K562 (cell line): Measurements from ENCODE around the gene BACH1. TPM values are rescaled to one million over a fixed set of nuclear protein-coding genes. Genes with fewer than 3 reads are reported as not detected.

ENCODE experiments used
- ATAC-seq: fragments of 200-7000 bp; cut with Tn5 transposase; 3 replicates; pipeline ENCODE4 v1.9.1; 2020; ENCODE audit warnings: moderate library complexity
- BruUV-seq: library from RNA; stranded (reverse); fragments of 400-500 nt; replicated peaks from 2 replicates; lab custom pipeline; 2021; lab: Mats Ljungman, UMichigan
- CTCF ChIA-PET: fragments of 300-600 bp; formaldehyde crosslinking; extraction: SDS; loops from one replicate; lab custom pipeline; 2021; ENCODE audit warnings: low intra/inter-chr PET ratio; lab: Yijun Ruan, JAX
- POLR2A ChIA-PET: fragments of 300-600, 350-650 bp; sonication (Branson Sonifier 250); formaldehyde crosslinking; extraction: SDS; loops from one replicate; lab custom pipeline; 2021; ENCODE audit warnings: antibody characterized with exemption, inconsistent platforms; lab: Yijun Ruan, JAX
- DNase-seq, 4 experiments: peaks; one replicate each; pipeline versions ENCODE4 v3.0.0 to v3.0.0-alpha.2; 2011 to 2018; ENCODE audit warnings: low spot score in 3 of 4, mixed read lengths in 3 of 4; ENCODE audit errors: extremely low read depth in 1 of 4
- FAIRE-seq: peaks from 2 replicates; lab custom pipeline; 2011; peaks lifted over from hg19 to GRCh38; lab: Jason Lieb, UNC
- H2AFZ ChIP-seq: 2 replicates; pipeline ENCODE4 v1.6.0; 2011; ENCODE audit warnings: low read depth, low read length, control low read depth, inconsistent platforms
- H3K27ac ChIP-seq: fragments of 200-600 bp; 3 replicates; pipeline ENCODE4 v1.8.0; 2011; ENCODE audit warnings: low read depth, mild to moderate bottlenecking, control low read depth, inconsistent platforms, low read length, moderate library complexity, mixed read lengths; ENCODE audit errors: extremely low read depth
- H3K27me3 ChIP-seq, 2 experiments: fragments of 300-600 bp in 1 of 2; 2 replicates in 1 of 2; 3 replicates in 1 of 2; pipeline versions ENCODE4 v1.6.0 to v1.8.0; 2011; ENCODE audit warnings: inconsistent platforms in 2 of 2, low read length in 2 of 2, mild to moderate bottlenecking in 1 of 2, mixed read lengths in 1 of 2, moderate library complexity in 1 of 2; ENCODE audit not compliant: control insufficient read depth in 2 of 2, insufficient read depth in 2 of 2
- H3K36me3 ChIP-seq: fragments of 300-600 bp; 3 replicates; pipeline ENCODE4 v1.8.0; 2011; ENCODE audit warnings: mild to moderate bottlenecking, low read length, inconsistent platforms; ENCODE audit not compliant: control insufficient read depth, insufficient read depth
- H3K4me1 ChIP-seq, 2 experiments: fragments of 200-600 bp in 1 of 2; replicated peaks in 1 of 2; 2 replicates in 1 of 2; 3 replicates in 1 of 2; pipeline versions ENCODE4 v1.5.1 to v1.8.0; 2011; ENCODE audit warnings: inconsistent platforms in 2 of 2, low read length in 2 of 2, mild to moderate bottlenecking in 1 of 2, mixed read lengths in 1 of 2, moderate library complexity in 1 of 2; ENCODE audit not compliant: control insufficient read depth in 2 of 2, insufficient read depth in 2 of 2
- H3K4me2 ChIP-seq: 2 replicates; pipeline ENCODE4 v1.6.1; 2011; ENCODE audit warnings: low read length, control low read depth, inconsistent platforms, mixed read lengths; ENCODE audit not compliant: insufficient read depth
- H3K4me3 ChIP-seq: fragments of 200-600 bp; sonication (generic), shearing (Covaris generic); 2 replicates; pipeline ENCODE4 v1.5.1; 2016; ENCODE audit warnings: control low read depth, inconsistent platforms
- H3K79me2 ChIP-seq: fragments of 200-600 bp; 3 replicates; pipeline ENCODE4 v1.8.0; 2011; ENCODE audit warnings: low read length, inconsistent platforms; ENCODE audit not compliant: control insufficient read depth, insufficient read depth
- H3K9ac ChIP-seq, 2 experiments: 2 replicates each; pipeline versions ENCODE4 v1.6.0 to v1.6.1; 2011; ENCODE audit warnings: low read depth in 2 of 2, low read length in 2 of 2, control low read depth in 1 of 2, inconsistent platforms in 1 of 2, mild to moderate bottlenecking in 1 of 2, mixed read lengths in 1 of 2; ENCODE audit not compliant: insufficient read depth in 1 of 2
- H3K9me1 ChIP-seq: one replicate; pipeline ENCODE4 v1.6.0; 2011; ENCODE audit warnings: inconsistent platforms, mild to moderate bottlenecking, low read length, moderate library complexity; ENCODE audit not compliant: control insufficient read depth, insufficient read depth
- H3K9me3 ChIP-seq: replicated peaks from 2 replicates; pipeline ENCODE4 v1.5.1; 2011; ENCODE audit warnings: low read depth, low read length, inconsistent platforms; ENCODE audit not compliant: control insufficient read depth, insufficient read depth
- H4K20me1 ChIP-seq: replicated peaks from 2 replicates; pipeline ENCODE4 v1.6.1; 2011; ENCODE audit warnings: low read length, inconsistent platforms, mixed read lengths; ENCODE audit not compliant: control insufficient read depth, insufficient read depth
- DDX20 ChIP-seq: fragments of 450-650 bp; IDR thresholded peaks from 2 replicates; pipeline ENCODE4 v1.6.1; 2016; ENCODE audit warnings: missing genetic modification characterization, low read depth, mild to moderate bottlenecking, missing compliant biosample characterization, moderate library complexity
- HBP1 ChIP-seq: fragments of 450-650 bp; formaldehyde crosslinking; IDR thresholded peaks from 2 replicates; pipeline ENCODE4 v1.4.0; 2022; ENCODE audit warnings: missing genetic modification characterization
- SNAPC5 ChIP-seq: fragments of 250-450 bp; sonication (Bioruptor Pico); IDR thresholded peaks from 2 replicates; pipeline ENCODE4 v1.8.0; 2021; ENCODE audit warnings: moderate library complexity, mild to moderate bottlenecking, inconsistent platforms
- SNIP1 ChIP-seq: fragments of 450-650 bp; IDR thresholded peaks from 2 replicates; pipeline ENCODE4 v1.7.1; 2017; ENCODE audit warnings: low read depth, mild to moderate bottlenecking
- SP1 ChIP-seq: sonication (generic); formaldehyde crosslinking; IDR thresholded peaks from 2 replicates; pipeline ENCODE4 v1.8.1; 2022; ENCODE audit warnings: mild to moderate bottlenecking, missing genetic modification reagents
- STAT5A ChIP-seq: IDR thresholded peaks from 2 replicates; pipeline ENCODE4 v1.6.1; 2012; ENCODE audit warnings: low read length, inconsistent platforms, borderline replicate concordance
- TFE3 ChIP-seq: fragments of 450-650 bp; formaldehyde crosslinking; IDR thresholded peaks from 2 replicates; pipeline ENCODE4 v1.4.0; 2020; ENCODE audit warnings: mild to moderate bottlenecking, mixed read lengths
- ZFPM2 ChIP-seq: fragments of 250-450 bp; sonication (Bioruptor Pico); IDR thresholded peaks from 2 replicates; pipeline ENCODE4 v1.5.1; 2022; ENCODE audit warnings: mild to moderate bottlenecking
- ZNF398 ChIP-seq: fragments of 250-450 bp; sonication (Bioruptor Pico); IDR thresholded peaks from 2 replicates; pipeline ENCODE4 v1.8.0; 2021; ENCODE audit warnings: moderate library complexity, mild to moderate bottlenecking, inconsistent platforms
- WGBS: fragments of 100-300 bp; shearing (Covaris generic); methylation state at CpG from one replicate; pipeline ENCODE4 v1.1.6; 2016; ENCODE audit warnings: low coverage, mixed read lengths; ENCODE audit not compliant: insufficient coverage; ENCODE audit errors: missing lambda C conversion rate; 5-methylcytosine and 5-hydroxymethylcytosine counted together
- in situ Hi-C: fragments of 300-500 bp; cut with MboI; formaldehyde crosslinking; loops from 4 replicates; pipeline ENCODE4 v1.15.0; 2018; ENCODE audit warnings: inconsistent platforms, mixed read lengths
- intact Hi-C: fragments of 100-400 bp; cut with micrococcal nuclease; formaldehyde crosslinking; loops from 2 replicates; pipeline ENCODE4 v1.14.2; 2022
- polyA plus RNA-seq, 8 experiments: library from polyadenylated mRNA; depleted of rRNA in 4 of 8; stranded (reverse) in 5 of 8; unstranded in 3 of 8; fragments of >200 nt; fragmentation: Nextera tagmentation in 2 of 8; fragmentation: Illumina TruSeq in 1 of 8; extraction: Ambion mirVana in 2 of 8; extraction: Trizol in 1 of 8; gene quantifications; 2 replicates each; pipeline versions ENCODE4 v1.2.1 to v1.2.3, GENCODE V29; 2011 to 2014; ENCODE audit warnings: inconsistent platforms in 1 of 8, missing spikeins in 1 of 8
- total RNA-seq, 7 experiments: library from RNA; depleted of rRNA in 6 of 7; stranded (reverse); fragments of >200 nt in 6 of 7; fragmentation: Illumina TruSeq in 2 of 7; extraction: Trizol in 2 of 7; gene quantifications; 2 replicates each; pipeline versions ENCODE4 v1.2.1 to v1.2.3, GENCODE V29; 2011 to 2021; ENCODE audit warnings: low replicate concordance in 1 of 7

The BACH1 gene
- total and polyA plus RNA-seq, 9 of the 15 experiments (the other 6 are each of a cell fraction or from before 2014, with no cell fraction given), result 10.6 to 58.5 (median 28.6) TPM

- ATAC-seq (peak; percentile 21), DNase-seq (no peak), FAIRE-seq (no peak)
- intact Hi-C loops (no loop called here), in situ Hi-C loops (no loop called here)
- TF ChIP-seq DDX20 (tag), result no peak
- no peak for TF ChIP-seq SNAPC5
- no peak for TF ChIP-seq ZFPM2 (CRISPR knock-in tag)
- no peak for TF ChIP-seq STAT5A
- no peak for TF ChIP-seq ZNF398 (CRISPR knock-in tag)
- no peak for TF ChIP-seq TFE3 (CRISPR knock-in tag)
- no peak for TF ChIP-seq HBP1 (CRISPR knock-in tag)
- no peak for TF ChIP-seq SNIP1
- TF ChIP-seq SP1 (CRISPR knock-in tag), result no peak
- Histone ChIP-seq H2AFZ (no peak overlapping the region), H3K79me2 (peaks cover 62% of the 10 kb centered on the region), H3K36me3 (peaks cover 85% of the 10 kb centered on the region), H3K4me1 (no peaks in the 10 kb centered on the region), H3K4me3 (no peak overlapping the region), H3K27ac (no peak overlapping the region), H3K27me3 (no peaks in the 10 kb centered on the region), H3K9ac (no peak overlapping the region), H3K9me1 (no peaks in the 10 kb centered on the region), H4K20me1 (no peaks in the 10 kb centered on the region), H3K4me2 (no peak overlapping the region), H3K9me3 (no peaks in the 10 kb centered on the region)
- CTCF ChIA-PET, result no interaction called here
- TSS peak; percentile 13 for BruUV-seq
- 89% methylated on average over 10 of the region's 10 CpGs for WGBS
- POLR2A ChIA-PET, result interaction anchor here (1.2 to 1.5 kb wide), 3 partner anchors 8 to 13 kb away, joined by 3 read pairs; no protein-coding TSS in a partner anchor
These were observed 28.3 kb downstream of the BACH1 start for GRCh38 chr21:29326914-29327554.
